Peyer's patch (tissue), 4 donors: ENCODE measurements around the gene LRSAM1.

Experiments
- POLR2A ChIP-seq, 2 donors: fragments of 450-650 bp; IDR thresholded peaks; one replicate each; pipeline ENCODE4 v1.5.1; 2017; ENCODE audit warnings: antibody characterized with exemption in 2 of 2, mild to moderate bottlenecking in 2 of 2, moderate library complexity in 2 of 2
- TF ChIP-seq, protein P1 (sequence below), 6 experiments: fragments of 450-650 bp in 4 of 6; fragments of 200-600 bp in 2 of 6; sonication (generic) in 1 of 6; IDR thresholded peaks; one replicate each; pipeline ENCODE4 v1.5.1; 2017 to 2019; ENCODE audit warnings: antibody characterized with exemption in 6 of 6, mild to moderate bottlenecking in 3 of 6, moderate library complexity in 1 of 6

DNA sequence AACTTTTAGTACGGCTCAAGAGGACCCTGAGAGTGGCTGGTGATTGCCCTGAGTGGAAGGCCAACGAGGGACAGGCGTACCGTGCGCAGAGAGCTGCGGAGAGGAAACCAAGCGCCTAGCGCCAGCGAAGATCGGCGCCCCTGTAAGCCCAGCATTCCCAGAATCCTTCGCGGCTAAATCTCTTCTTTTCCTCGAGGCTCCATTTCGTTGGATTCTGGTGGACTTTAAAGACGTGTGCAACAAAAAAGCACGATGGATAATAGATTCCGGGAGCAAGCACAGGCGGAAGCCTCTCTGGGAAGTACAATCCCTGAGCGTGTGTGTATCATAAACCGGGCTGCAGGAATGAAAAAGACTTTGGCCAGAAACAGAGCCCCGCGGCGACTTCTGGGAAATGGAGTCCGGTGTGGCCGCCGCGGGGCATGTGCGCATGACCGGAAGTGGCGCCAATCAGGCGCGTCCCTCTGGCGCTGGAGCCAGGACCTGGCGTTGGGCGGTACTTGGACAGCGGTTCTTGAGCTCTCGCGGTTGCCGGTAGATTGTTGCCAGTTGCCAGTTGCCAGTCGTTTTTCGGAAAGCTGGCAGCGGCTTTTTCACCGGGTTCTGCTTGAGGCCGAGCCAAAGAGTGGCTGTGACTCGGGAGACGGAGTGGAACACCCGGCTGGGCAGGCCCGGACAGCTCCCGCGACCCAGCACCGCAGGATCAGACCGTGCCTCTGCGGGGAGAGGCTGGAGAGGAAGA lies 27.2 kb upstream of the LRSAM1 start, which contains the start of gene ZNF79:
- TF ChIP-seq, protein P1, sequence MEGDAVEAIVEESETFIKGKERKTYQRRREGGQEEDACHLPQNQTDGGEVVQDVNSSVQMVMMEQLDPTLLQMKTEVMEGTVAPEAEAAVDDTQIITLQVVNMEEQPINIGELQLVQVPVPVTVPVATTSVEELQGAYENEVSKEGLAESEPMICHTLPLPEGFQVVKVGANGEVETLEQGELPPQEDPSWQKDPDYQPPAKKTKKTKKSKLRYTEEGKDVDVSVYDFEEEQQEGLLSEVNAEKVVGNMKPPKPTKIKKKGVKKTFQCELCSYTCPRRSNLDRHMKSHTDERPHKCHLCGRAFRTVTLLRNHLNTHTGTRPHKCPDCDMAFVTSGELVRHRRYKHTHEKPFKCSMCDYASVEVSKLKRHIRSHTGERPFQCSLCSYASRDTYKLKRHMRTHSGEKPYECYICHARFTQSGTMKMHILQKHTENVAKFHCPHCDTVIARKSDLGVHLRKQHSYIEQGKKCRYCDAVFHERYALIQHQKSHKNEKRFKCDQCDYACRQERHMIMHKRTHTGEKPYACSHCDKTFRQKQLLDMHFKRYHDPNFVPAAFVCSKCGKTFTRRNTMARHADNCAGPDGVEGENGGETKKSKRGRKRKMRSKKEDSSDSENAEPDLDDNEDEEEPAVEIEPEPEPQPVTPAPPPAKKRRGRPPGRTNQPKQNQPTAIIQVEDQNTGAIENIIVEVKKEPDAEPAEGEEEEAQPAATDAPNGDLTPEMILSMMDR (IDR thresholded peaks at IDR 0.05): peak in 2 of 6 experiments; percentile 3 to 26
- TF ChIP-seq POLR2A (IDR thresholded peaks at IDR 0.05): peak; percentile 73 to 74
